Measurements from ENCODE around the gene SEMA4D.

Gene SEMA4D

GRCh38 chr9:89325733-89326132, 172.2 kb downstream of the SEMA4D start:
- no peak for DNase-seq (ENCODE audit: low read depth in 1 of 2, low spot score in 1 of 2)
- Histone ChIP-seq H3K27me3 (ENCODE audit: insufficient read depth, poor library complexity, severe bottlenecking) (no peaks in the 10 kb centered on the region), H3K27ac (replicated peaks) (no peak overlapping the region), H3K4me3 (replicated peaks; ENCODE audit: insufficient read depth, low read length) (no peak overlapping the region)
- TF ChIP-seq, protein P1, sequence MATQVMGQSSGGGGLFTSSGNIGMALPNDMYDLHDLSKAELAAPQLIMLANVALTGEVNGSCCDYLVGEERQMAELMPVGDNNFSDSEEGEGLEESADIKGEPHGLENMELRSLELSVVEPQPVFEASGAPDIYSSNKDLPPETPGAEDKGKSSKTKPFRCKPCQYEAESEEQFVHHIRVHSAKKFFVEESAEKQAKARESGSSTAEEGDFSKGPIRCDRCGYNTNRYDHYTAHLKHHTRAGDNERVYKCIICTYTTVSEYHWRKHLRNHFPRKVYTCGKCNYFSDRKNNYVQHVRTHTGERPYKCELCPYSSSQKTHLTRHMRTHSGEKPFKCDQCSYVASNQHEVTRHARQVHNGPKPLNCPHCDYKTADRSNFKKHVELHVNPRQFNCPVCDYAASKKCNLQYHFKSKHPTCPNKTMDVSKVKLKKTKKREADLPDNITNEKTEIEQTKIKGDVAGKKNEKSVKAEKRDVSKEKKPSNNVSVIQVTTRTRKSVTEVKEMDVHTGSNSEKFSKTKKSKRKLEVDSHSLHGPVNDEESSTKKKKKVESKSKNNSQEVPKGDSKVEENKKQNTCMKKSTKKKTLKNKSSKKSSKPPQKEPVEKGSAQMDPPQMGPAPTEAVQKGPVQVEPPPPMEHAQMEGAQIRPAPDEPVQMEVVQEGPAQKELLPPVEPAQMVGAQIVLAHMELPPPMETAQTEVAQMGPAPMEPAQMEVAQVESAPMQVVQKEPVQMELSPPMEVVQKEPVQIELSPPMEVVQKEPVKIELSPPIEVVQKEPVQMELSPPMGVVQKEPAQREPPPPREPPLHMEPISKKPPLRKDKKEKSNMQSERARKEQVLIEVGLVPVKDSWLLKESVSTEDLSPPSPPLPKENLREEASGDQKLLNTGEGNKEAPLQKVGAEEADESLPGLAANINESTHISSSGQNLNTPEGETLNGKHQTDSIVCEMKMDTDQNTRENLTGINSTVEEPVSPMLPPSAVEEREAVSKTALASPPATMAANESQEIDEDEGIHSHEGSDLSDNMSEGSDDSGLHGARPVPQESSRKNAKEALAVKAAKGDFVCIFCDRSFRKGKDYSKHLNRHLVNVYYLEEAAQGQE (IDR thresholded peaks at IDR 0.05; ENCODE audit: insufficient replicate concordance, low read depth), result no peak
- TF ChIP-seq GABPA (IDR thresholded peaks at IDR 0.05; ENCODE audit: low read depth), result no peak
- no peak for TF ChIP-seq POLR2AphosphoS5 (IDR thresholded peaks at IDR 0.05; ENCODE audit: low read depth)
- TF ChIP-seq SPI1 (IDR thresholded peaks at IDR 0.05; ENCODE audit: borderline replicate concordance, low read depth), result no peak
- TF ChIP-seq CTCF (IDR thresholded peaks at IDR 0.05; ENCODE audit: insufficient read depth, low read length), result no peak

- DNase-seq (ENCODE audit: low read depth in 1 of 2, low spot score in 1 of 2), result peak in 1 of 2 experiments; percentile 76
- Histone ChIP-seq H3K27ac (replicated peaks) (no peak overlapping the region), H3K4me3 (replicated peaks; ENCODE audit: insufficient read depth, low read length) (no peak overlapping the region), H3K27me3 (ENCODE audit: insufficient read depth, poor library complexity, severe bottlenecking) (no peaks in the 10 kb centered on the region)
- TF ChIP-seq GABPA (IDR thresholded peaks at IDR 0.05; ENCODE audit: low read depth) (no peak), CTCF (IDR thresholded peaks at IDR 0.05; ENCODE audit: insufficient read depth, low read length) (no peak), POLR2AphosphoS5 (IDR thresholded peaks at IDR 0.05; ENCODE audit: low read depth) (no peak), SPI1 (IDR thresholded peaks at IDR 0.05; ENCODE audit: borderline replicate concordance, low read depth) (peak; percentile 10; the same call in 1 of the 2 replicates)
- TF ChIP-seq, protein P1 (IDR thresholded peaks at IDR 0.05; ENCODE audit: insufficient replicate concordance, low read depth), result no peak
These were observed 174.5 kb downstream of the SEMA4D start for GRCh38 chr9:89323390-89323789.

DNA sequence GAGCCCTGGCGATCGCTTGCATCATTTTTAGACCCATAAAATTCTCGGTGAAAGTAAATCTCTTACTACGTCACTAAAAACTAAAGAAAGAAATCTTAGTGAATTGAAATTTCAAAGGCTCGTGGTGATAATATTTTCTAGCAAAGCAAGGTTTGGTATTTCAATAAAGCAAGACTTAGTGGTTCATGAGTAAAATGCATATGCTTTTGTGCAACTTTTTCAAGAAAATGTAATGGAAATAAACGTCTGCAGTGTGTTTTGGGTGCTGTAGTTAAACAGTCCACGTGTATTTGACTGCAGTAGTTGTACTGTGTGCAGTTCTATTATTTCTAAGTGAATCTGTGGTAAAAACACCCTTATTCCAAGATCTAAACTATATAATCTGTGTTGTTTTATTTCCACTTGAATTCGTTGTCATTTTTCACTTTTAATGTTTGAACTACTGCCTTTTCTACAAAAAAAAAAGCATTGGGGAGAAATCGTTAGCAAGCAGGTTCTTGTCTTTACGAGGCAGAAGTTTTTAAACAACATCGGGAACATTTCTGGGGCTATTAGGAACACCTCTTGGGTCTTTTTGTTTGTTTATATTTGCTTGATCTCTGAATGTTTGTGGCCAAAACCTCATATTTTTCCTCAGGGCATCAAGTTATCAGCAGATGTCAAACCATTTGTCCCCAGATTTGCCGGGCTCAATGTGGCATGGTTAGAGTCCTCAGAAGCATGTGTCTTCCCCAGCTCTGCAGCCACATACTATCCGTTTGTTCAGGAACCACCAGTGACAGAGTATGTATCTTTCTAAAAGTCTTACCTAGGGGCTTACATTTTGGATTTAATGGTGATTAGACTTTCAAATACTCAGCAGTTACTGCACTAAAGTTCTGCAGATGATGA, 178.7 kb downstream of the SEMA4D start:
- Histone ChIP-seq H3K27ac (replicated peaks) (peak overlapping the region; percentile 89), H3K4me3 (replicated peaks; ENCODE audit: insufficient read depth, low read length) (peak overlapping the region; percentile 59), H3K27me3 (ENCODE audit: insufficient read depth, poor library complexity, severe bottlenecking) (no peaks in the 10 kb centered on the region)
- DNase-seq (ENCODE audit: low read depth in 1 of 2, low spot score in 1 of 2), result no peak
- TF ChIP-seq CTCF (IDR thresholded peaks at IDR 0.05; ENCODE audit: insufficient read depth, low read length) (peak; percentile 67), POLR2AphosphoS5 (IDR thresholded peaks at IDR 0.05; ENCODE audit: low read depth) (no peak), GABPA (IDR thresholded peaks at IDR 0.05; ENCODE audit: low read depth) (no peak), SPI1 (IDR thresholded peaks at IDR 0.05; ENCODE audit: borderline replicate concordance, low read depth) (no peak)
- TF ChIP-seq, protein P1 (IDR thresholded peaks at IDR 0.05; ENCODE audit: insufficient replicate concordance, low read depth), result no peak

Measured in HL-60 (cell line).